Measurements from ENCODE around the gene ZNF407.

ZNF407 gene

GRCh38 chr18:74975001-74975400, 377.3 kb downstream of the ZNF407 start:
- DNase-seq (ENCODE audit: low read depth), result no peak

- DNase-seq (ENCODE audit: low read depth), result no peak
These were observed 378.8 kb downstream of the ZNF407 start for GRCh38 chr18:74976331-74976909.

GRCh38 chr18:74977041-74977440, 379.4 kb downstream of the ZNF407 start:
- no peak for DNase-seq (ENCODE audit: low read depth)

- DNase-seq (ENCODE audit: low read depth), result no peak
These were observed 383.0 kb downstream of the ZNF407 start for GRCh38 chr18:74980669-74981068.

- DNase-seq (ENCODE audit: low read depth), result no peak
These were observed 383.8 kb downstream of the ZNF407 start for GRCh38 chr18:74981476-74981875.

- no peak for DNase-seq (ENCODE audit: low read depth)
These were observed 385.4 kb downstream of the ZNF407 start for GRCh38 chr18:74982946-74983635.

GRCh38 chr18:74989134-74989533, 391.5 kb downstream of the ZNF407 start:
- DNase-seq (ENCODE audit: low read depth), result no peak

GRCh38 chr18:74990563-74991081, 393.0 kb downstream of the ZNF407 start:
- DNase-seq (ENCODE audit: low read depth), result no peak

GRCh38 chr18:74994502-74995418, 397.1 kb downstream of the ZNF407 start:
- peak; percentile 11 for DNase-seq (ENCODE audit: low read depth)

- DNase-seq (ENCODE audit: low read depth), result no peak
These were observed 397.7 kb downstream of the ZNF407 start for GRCh38 chr18:74995419-74995736.

- no peak for DNase-seq (ENCODE audit: low read depth)
These were observed 398.4 kb downstream of the ZNF407 start for GRCh38 chr18:74996055-74996454.

GRCh38 chr18:74996996-74997395, 399.3 kb downstream of the ZNF407 start:
- DNase-seq (ENCODE audit: low read depth), result no peak

- DNase-seq (ENCODE audit: low read depth), result no peak
These were observed 403.2 kb downstream of the ZNF407 start for GRCh38 chr18:75000920-75001319.

GRCh38 chr18:75003039-75003438, 405.4 kb downstream of the ZNF407 start:
- no peak for DNase-seq (ENCODE audit: low read depth)

GRCh38 chr18:75003764-75004690, 406.4 kb downstream of the ZNF407 start:
- no peak for DNase-seq (ENCODE audit: low read depth)

- no peak for DNase-seq (ENCODE audit: low read depth)
These were observed 408.0 kb downstream of the ZNF407 start for GRCh38 chr18:75005626-75006025.

GRCh38 chr18:75008186-75008585, 410.5 kb downstream of the ZNF407 start:
- no peak for DNase-seq (ENCODE audit: low read depth)

- DNase-seq (ENCODE audit: low read depth), result no peak
These were observed 411.6 kb downstream of the ZNF407 start for GRCh38 chr18:75009296-75009695.

- DNase-seq (ENCODE audit: low read depth), result no peak
These were observed 412.2 kb downstream of the ZNF407 start for GRCh38 chr18:75009878-75010277.

- no peak for DNase-seq (ENCODE audit: low read depth)
These were observed 412.6 kb downstream of the ZNF407 start for GRCh38 chr18:75010278-75010677.

- no peak for DNase-seq (ENCODE audit: low read depth)
These were observed 413.0 kb downstream of the ZNF407 start for GRCh38 chr18:75010689-75011088.
